ENCODE results near the gene MYBBP1A. TPM values are rescaled to one million over a fixed set of nuclear protein-coding genes. Genes with fewer than 3 reads are reported as not detected.

Gene MYBBP1A
- polyA plus RNA-seq, 3 donors, result 19.0 to 40.7 (median 22.7) TPM

- no peak overlapping the region for H3K27ac ChIP-seq (ENCODE audit: low read depth, low read length)
- WGBS, 3 donors, result 18 to 24% (median 20%) methylated on average over 3 of the region's 3 CpGs
Observed at GRCh38 chr17:4501295-4501949, 53.8 kb downstream of the MYBBP1A start.

- no peak overlapping the region for H3K27ac ChIP-seq (ENCODE audit: low read depth, low read length)
- 9 to 17% (median 12%) methylated on average over 7 of the region's 7 CpGs for WGBS, 3 donors
Observed at GRCh38 chr17:4500191-4500571, 55.0 kb downstream of the MYBBP1A start.

- no peak overlapping the region for H3K27ac ChIP-seq (ENCODE audit: low read depth, low read length)
- 1% methylated on average over 49 to 53 of the region's 53 CpGs for WGBS, 3 donors
Observed at GRCh38 chr17:4499431-4500190, 55.6 kb downstream of the MYBBP1A start.

GRCh38 chr17:4498461-4499397 is 56.5 kb downstream of the MYBBP1A start, which contains the start of gene SPNS2:
TSS of gene SPNS2 (plus strand) at chr17:4498881. CDS start at chr17:4499048, 167 bp downstream.
- WGBS, 3 donors, result 1% methylated on average over 72 to 104 of the region's 117 CpGs
- no peak within 1 kb of the TSS for H3K27ac ChIP-seq (ENCODE audit: low read depth, low read length)

- H3K27ac ChIP-seq (ENCODE audit: low read depth, low read length), result no peak overlapping the region
Observed at GRCh38 chr17:4497101-4497824, 57.9 kb downstream of the MYBBP1A start.

GRCh38 chr17:4492721-4493561 is 62.2 kb downstream of the MYBBP1A start:
- no peak overlapping the region for H3K27ac ChIP-seq (ENCODE audit: low read depth, low read length)
- 38 to 61% (median 39%) methylated on average over 20 of the region's 20 CpGs for WGBS, 3 donors

More at GRCh38 chr17:4497101-4497824, 57.9 kb downstream of the MYBBP1A start:
- 62 to 75% (median 73%) methylated on average over 23 of the region's 23 CpGs for WGBS, 3 donors

GRCh38 chr17:4490637-4491061 is 64.5 kb downstream of the MYBBP1A start:
- H3K27ac ChIP-seq (ENCODE audit: low read depth, low read length), result no peak overlapping the region
- whole genome bisulfite sequencing, 3 donors, result 78 to 85% (median 83%) methylated on average over 7 of the region's 7 CpGs

GRCh38 chr17:4490109-4490591 is 65.0 kb downstream of the MYBBP1A start:
- H3K27ac ChIP-seq (ENCODE audit: low read depth, low read length), result no peak overlapping the region
- WGBS, 3 donors, result 85 to 93% (median 88%) methylated on average over 9 of the region's 9 CpGs

GRCh38 chr17:4488989-4489595 is 66.1 kb downstream of the MYBBP1A start:
- 80 to 87% (median 85%) methylated on average over 15 of the region's 15 CpGs for WGBS, 3 donors
- H3K27ac ChIP-seq (ENCODE audit: low read depth, low read length), result no peak overlapping the region

Other genes starting within 250 kb of the MYBBP1A start
- gene UBE2G1, start 188.7 kb downstream of the MYBBP1A start, polyA plus RNA-seq, result 10 to 100 TPM; 12.9 to 28.1 (median 13.3) TPM
- under 1 TPM in 2 of 3 donors, not detected in 1; 0.16 to 0.24 TPM for gene SPNS3, start 121.4 kb downstream of the MYBBP1A start, polyA plus RNA-seq
- 10 to 100 TPM; 13.5 to 32.8 (median 26.9) TPM for gene SPNS2, start 56.5 kb downstream of the MYBBP1A start, polyA plus RNA-seq
- gene GGT6, start 5.2 kb upstream of the MYBBP1A start, polyA plus RNA-seq, result 10 to 100 TPM in 1 of 3 donors, 1 to 10 TPM in 1, not detected in 1; 1.6 to 20.3 TPM
- 1 to 10 TPM in 1 of 3 donors, under 1 TPM in 2; 0.35 to 1.3 (median 0.77) TPM for gene SMTNL2, start 29.1 kb upstream of the MYBBP1A start, polyA plus RNA-seq
- 1 to 10 TPM in 2 of 3 donors, under 1 TPM in 1; 0.09 to 9.6 (median 2.5) TPM for gene ALOX15, start 86.3 kb upstream of the MYBBP1A start, polyA plus RNA-seq
- gene PELP1, start 148.8 kb upstream of the MYBBP1A start, polyA plus RNA-seq, result 10 to 100 TPM; 13.3 to 29.1 (median 18.7) TPM
- 10 to 100 TPM in 2 of 3 donors, 1 to 10 TPM in 1; 6.6 to 72.4 (median 43.6) TPM for gene ARRB2, start 155.2 kb upstream of the MYBBP1A start, polyA plus RNA-seq
- 10 to 100 TPM; 19.2 to 36.9 (median 23.2) TPM for gene MED11, start 176.0 kb upstream of the MYBBP1A start, polyA plus RNA-seq
- under 1 TPM; 0.33 to 0.90 (median 0.56) TPM for gene ZMYND15, start 184.4 kb upstream of the MYBBP1A start, polyA plus RNA-seq
- gene CXCL16, start 184.5 kb upstream of the MYBBP1A start, polyA plus RNA-seq, result 10 to 100 TPM in 2 of 3 donors, 1 to 10 TPM in 1; 6.6 to 13.3 (median 12.1) TPM
- under 1 TPM in 2 of 3 donors, not detected in 1; 0.12 to 0.85 TPM for gene TM4SF5, start 216.5 kb upstream of the MYBBP1A start, polyA plus RNA-seq
- gene VMO1, start 231.0 kb upstream of the MYBBP1A start, polyA plus RNA-seq, result 1 to 10 TPM in 2 of 3 donors, under 1 TPM in 1; 0.48 to 4.7 (median 2.1) TPM
- gene GLTPD2, start 233.6 kb upstream of the MYBBP1A start, polyA plus RNA-seq, result under 1 TPM in 1 of 3 donors, not detected in 2; 0.12 TPM
- 100 to 1,000 TPM in 2 of 3 donors, 10 to 100 TPM in 1; 81.5 to 182 (median 181) TPM for gene PSMB6, start 240.8 kb upstream of the MYBBP1A start, polyA plus RNA-seq